ENCODE data around the gene CCDC182. TPM values are rescaled to one million over a fixed set of nuclear protein-coding genes. Genes with fewer than 3 reads are reported as not detected.

The CCDC182 gene
- total and polyA plus RNA-seq, 12 donors, result not detected

DNA sequence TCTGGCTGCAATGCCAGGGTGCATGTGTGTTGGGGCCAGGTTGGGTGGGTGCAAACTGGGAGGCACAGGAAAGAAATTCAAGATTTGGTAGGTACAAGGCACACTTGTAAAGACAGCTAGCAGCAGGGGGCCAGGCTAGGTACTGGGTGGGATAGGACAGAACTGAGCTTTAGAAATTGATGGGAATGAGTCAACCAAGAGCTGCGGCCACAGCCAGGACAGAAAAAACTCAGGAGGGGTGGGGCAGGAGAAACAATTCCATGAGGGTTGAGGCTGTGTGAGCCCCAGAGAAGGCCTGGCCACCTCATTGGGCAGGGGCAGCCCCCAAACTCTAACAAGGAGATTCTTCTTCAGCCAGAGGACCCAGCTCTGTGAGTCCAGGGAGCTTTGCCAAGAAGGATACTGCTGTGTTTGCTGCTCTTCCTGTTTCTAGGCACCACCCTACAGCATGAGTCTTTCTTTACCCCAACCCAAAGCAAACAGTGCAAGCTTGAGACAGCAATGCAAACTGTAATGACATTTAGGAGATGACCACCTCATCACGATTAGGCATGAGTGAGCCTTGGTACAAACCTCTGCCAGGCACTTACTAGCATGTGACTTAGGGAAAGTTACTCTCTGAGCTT, 21.3 kb upstream of the CCDC182 start:
- Histone ChIP-seq H3K27me3 (no peaks in the 10 kb centered on the region), H3K27ac (no peak overlapping the region), H3K9me3 (replicated peaks in 1 of 3) (no peaks in the 10 kb centered on the region), H3K36me3 (replicated peaks in 1 of 2) (no peaks in the 10 kb centered on the region), H3K4me1 (replicated peaks in 1 of 2) (no peaks in the 10 kb centered on the region), H3K4me3 (no peak overlapping the region)
- no peak for DNase-seq
- TF ChIP-seq, protein P1, sequence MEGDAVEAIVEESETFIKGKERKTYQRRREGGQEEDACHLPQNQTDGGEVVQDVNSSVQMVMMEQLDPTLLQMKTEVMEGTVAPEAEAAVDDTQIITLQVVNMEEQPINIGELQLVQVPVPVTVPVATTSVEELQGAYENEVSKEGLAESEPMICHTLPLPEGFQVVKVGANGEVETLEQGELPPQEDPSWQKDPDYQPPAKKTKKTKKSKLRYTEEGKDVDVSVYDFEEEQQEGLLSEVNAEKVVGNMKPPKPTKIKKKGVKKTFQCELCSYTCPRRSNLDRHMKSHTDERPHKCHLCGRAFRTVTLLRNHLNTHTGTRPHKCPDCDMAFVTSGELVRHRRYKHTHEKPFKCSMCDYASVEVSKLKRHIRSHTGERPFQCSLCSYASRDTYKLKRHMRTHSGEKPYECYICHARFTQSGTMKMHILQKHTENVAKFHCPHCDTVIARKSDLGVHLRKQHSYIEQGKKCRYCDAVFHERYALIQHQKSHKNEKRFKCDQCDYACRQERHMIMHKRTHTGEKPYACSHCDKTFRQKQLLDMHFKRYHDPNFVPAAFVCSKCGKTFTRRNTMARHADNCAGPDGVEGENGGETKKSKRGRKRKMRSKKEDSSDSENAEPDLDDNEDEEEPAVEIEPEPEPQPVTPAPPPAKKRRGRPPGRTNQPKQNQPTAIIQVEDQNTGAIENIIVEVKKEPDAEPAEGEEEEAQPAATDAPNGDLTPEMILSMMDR (IDR thresholded peaks at IDR 0.05), result no peak
- no peak for TF ChIP-seq POLR2A (IDR thresholded peaks at IDR 0.05)
- WGBS, 4 donors, result 67 to 85% (median 74%) methylated on average over 2 of the region's 2 CpGs
- intact Hi-C loops (cut with DNase I), result no loop called here

DNA sequence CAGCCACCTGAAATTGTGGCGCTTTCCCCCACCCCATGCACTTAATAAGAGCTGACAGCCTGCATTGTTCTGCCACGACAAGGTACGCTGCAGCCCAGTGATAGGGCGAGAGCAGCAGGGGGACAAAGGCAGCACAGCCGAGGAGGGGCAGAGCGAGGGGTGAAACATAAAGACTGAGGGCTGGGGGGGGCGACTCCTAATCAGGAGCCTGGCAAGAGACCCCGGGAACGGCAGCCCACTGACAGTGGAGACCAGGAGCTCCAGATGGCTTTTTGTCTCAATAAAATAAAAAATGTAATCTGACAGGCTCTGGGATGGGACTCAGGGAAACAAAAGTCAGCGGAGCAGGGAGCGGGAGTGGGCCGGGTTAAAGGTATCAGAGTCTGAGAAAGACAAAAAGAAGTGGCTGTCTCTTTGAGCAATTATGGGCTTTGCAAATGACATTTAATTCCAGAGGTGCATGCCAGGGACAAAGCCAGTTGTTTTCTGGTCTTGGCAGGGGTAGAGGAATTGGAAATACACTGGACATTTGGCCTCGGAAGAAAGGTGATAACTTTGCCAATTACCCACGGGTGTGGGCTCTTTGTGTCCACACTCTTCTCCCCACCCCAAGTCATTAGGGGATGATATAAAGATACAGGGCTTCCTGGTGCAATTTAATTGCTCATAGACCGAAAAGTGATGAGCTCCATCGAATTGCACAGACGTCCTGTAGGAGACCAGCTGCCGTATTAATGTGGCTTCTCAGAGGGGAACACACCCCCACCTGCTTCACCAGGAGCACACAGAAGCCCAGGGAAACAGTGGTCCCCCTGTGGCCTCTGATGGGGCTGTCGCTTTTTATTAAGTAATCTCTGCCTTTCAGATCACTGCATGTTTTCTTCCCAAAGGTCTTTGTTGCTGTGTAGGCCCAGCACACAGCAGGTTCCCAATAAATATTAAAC, 17.6 kb upstream of the CCDC182 start:
- H3K4me3 ChIP-seq, result no peak overlapping the region
- TF ChIP-seq POLR2A (IDR thresholded peaks at IDR 0.05), result no peak
- TF ChIP-seq, protein P1 (IDR thresholded peaks at IDR 0.05), result no peak
- DNase-seq, result no peak
- H3K4me1 ChIP-seq (replicated peaks in 1 of 2), result no peaks in the 10 kb centered on the region
- no peak overlapping the region for H3K27ac ChIP-seq
- no peaks in the 10 kb centered on the region for H3K36me3 ChIP-seq (replicated peaks in 1 of 2)
- no peaks in the 10 kb centered on the region for H3K27me3 ChIP-seq
- 74 to 82% (median 75%) methylated on average over 19 of the region's 19 CpGs for WGBS, 4 donors
- H3K9me3 ChIP-seq (replicated peaks in 1 of 3), result no peaks in the 10 kb centered on the region
- intact Hi-C loops (cut with DNase I), result no loop called here

DNA sequence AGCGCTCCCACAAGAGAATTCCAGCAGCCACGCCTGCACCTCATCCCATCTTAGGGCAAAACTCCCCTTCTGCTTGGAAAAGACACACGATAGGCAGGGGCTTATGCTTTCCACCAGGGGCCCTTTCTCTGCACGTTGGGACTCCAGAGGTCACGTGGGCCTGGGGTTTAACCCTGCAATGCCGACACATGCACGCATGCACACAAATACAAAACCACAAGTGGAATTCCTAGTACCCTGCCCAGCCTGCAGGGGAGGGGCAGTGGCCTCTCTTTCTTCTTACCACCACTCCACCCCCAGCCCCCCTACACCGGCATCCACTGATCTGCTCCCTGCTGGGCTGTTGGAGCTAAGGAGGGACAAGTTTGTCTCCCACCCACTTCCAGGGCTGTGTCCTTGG, 16.8 kb upstream of the CCDC182 start:
- no peak for TF ChIP-seq POLR2A (IDR thresholded peaks at IDR 0.05)
- TF ChIP-seq, protein P1 (IDR thresholded peaks at IDR 0.05), result no peak
- no peaks in the 10 kb centered on the region for H3K27me3 ChIP-seq
- 74 to 77% (median 76%) methylated on average over 7 to 8 of the region's 8 CpGs for WGBS, 4 donors
- no peak for DNase-seq
- no peaks in the 10 kb centered on the region for H3K36me3 ChIP-seq (replicated peaks in 1 of 2)
- intact Hi-C loops (cut with DNase I), result no loop called here
- H3K4me3 ChIP-seq, result no peak overlapping the region
- no peaks in the 10 kb centered on the region for H3K9me3 ChIP-seq (replicated peaks in 1 of 3)
- H3K27ac ChIP-seq, result no peak overlapping the region
- no peaks in the 10 kb centered on the region for H3K4me1 ChIP-seq (replicated peaks in 1 of 2)

DNA sequence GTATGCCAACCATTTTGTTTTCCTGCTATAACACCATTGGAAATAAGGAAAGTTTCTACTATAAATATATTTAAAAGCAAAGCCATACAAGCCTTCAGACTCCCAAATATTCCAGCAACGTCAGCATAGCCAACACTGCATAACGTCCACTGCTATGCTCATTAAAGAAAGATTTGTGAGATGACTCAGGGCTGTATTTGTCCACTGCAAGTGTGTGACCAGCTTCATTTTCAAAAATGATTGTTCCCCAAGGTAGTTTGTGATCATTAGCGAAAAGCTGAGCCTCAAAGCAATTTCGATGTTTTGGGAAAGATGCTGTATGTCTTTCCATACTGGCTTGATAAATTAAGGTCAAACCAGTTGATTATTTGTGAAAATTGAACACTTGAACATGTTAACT, 14.9 kb upstream of the CCDC182 start:
- Histone ChIP-seq H3K27me3 (no peaks in the 10 kb centered on the region), H3K36me3 (replicated peaks in 1 of 2) (no peaks in the 10 kb centered on the region), H3K27ac (no peak overlapping the region), H3K9me3 (replicated peaks in 1 of 3) (no peaks in the 10 kb centered on the region), H3K4me3 (no peak overlapping the region), H3K4me1 (replicated peaks in 1 of 2) (no peaks in the 10 kb centered on the region)
- intact Hi-C loops (cut with DNase I), result no loop called here
- WGBS, 4 donors, result 82 to 89% (median 84%) methylated on average over 4 of the region's 4 CpGs
- TF ChIP-seq, protein P1 (IDR thresholded peaks at IDR 0.05), result no peak
- TF ChIP-seq POLR2A (IDR thresholded peaks at IDR 0.05), result no peak
- no peak for DNase-seq
